K562 (cell line): ENCODE data around the gene MN1.

Experiments used
- CTCF ChIP-seq, 3 experiments: IDR thresholded peaks in 2 of 3; conservative IDR thresholded peaks in 1 of 3; 2 replicates each; pipeline ENCODE4 v1.5.1; 2011 to 2012; ENCODE audit warnings: low read length in 3 of 3, mild to moderate bottlenecking in 3 of 3, control low read depth in 2 of 3, improper control_type of control experiment in 1 of 3, inconsistent platforms in 1 of 3, low read depth in 1 of 3, mixed read lengths in 1 of 3, moderate library complexity in 1 of 3; ENCODE audit not compliant: insufficient read depth in 2 of 3
- HMGN3 ChIP-seq: IDR thresholded peaks from 2 replicates; pipeline ENCODE4 v1.6.1; 2011; ENCODE audit warnings: borderline replicate concordance, low read depth, mild to moderate bottlenecking, mixed read lengths, low read length; ENCODE audit not compliant: insufficient read length; ENCODE audit errors: extremely low read depth
- ZZZ3 ChIP-seq: fragments of 450-650 bp; IDR thresholded peaks from 2 replicates; pipeline ENCODE4 v1.6.1; 2016; ENCODE audit warnings: antibody characterized with exemption, mild to moderate bottlenecking, moderate library complexity

GRCh38 chr22:27832606-27833005 lies 31.1 kb upstream of the MN1 start:
- TF ChIP-seq HMGN3 (no peak), CTCF (IDR thresholded peaks at IDR 0.05 in 2 of 3, conservative IDR thresholded peaks at IDR 0.05 in 1 of 3; ENCODE audit: insufficient read depth in 2 of 3, low read depth in 1 of 3, low read length in 3 of 3) (no peak), ZZZ3 (no peak)
